HG03520 (cell line): ENCODE data around the gene C1orf21.
A peak's percentile ranks its signal among the peaks of the same experiment; 100 is the strongest.
"Not testable (repeated sequence)": the region's sequence is repeated elsewhere in the genome, so short reads cannot be mapped to it uniquely, and the experiment has no call there.

Source experiments
- ATAC-seq: cut with Tn5 transposase; IDR thresholded peaks from one replicate; pipeline ENCODE4 v1.9.1; 2021; ENCODE audit warnings: mild to moderate bottlenecking, moderate library complexity; ENCODE audit not compliant: unreplicated experiment

The C1orf21 gene, protein sequence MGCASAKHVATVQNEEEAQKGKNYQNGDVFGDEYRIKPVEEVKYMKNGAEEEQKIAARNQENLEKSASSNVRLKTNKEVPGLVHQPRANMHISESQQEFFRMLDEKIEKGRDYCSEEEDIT

DNA sequence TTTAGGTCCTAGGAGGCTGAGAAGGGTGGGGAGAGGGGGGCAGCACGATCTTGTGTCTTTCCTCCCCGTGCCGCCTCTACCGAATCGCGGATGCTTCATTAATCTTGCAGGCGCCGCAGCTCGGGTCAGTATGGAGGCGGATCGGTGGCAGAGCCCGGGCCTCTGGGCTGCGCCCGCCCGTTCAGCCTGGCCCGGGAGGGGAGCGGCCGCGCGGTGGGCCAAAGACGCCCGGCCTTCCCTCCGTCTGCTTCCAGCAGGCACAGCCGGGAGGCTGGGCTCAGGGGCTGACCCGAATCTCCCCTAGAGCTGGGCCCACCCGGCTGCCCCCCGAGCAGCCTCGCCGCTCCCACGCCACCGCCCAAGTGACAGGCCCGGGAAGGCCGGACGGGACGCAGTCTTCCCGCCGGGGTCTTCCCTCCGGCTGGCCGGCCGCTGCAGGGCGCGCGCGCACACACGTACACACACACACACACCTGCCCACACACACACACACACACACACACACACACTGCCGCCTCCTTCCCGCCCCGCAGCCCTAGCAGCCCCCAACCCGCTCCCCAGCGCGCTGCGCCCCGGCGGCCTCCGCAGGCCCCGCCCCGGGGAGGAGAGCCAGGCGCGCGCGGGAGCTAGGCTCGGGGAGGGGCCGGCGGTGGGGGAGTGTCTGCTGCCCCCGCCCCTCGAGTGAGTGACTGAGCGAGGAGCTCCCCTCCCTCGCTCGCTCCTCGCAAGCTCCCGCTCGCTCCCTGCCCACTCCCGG lies at the start of gene C1orf21:
Gene C1orf21 (plus strand): TSS at position 718 of the 757 bp plus-strand sequence. CDS start 90,481 bp downstream, outside the sequence.
- ATAC-seq = peak; percentile 78

DNA sequence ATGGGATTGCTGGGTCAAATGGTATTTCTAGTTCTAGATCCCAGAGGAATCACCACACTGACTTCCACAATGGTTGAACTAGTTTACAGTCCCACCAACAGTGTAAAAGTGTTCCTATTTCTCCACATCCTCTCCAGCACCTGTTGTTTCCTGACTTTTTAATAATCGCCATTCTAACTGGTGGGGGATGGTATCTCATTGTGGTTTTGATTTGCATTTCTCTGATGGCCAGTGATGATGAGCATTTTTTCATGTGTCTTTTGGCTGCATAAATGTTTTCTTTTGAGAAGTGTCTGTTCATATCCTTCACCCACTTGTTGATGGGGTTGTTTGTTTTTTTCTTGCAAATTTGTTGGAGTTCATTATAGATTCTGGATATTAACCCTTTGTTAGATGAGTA lies 49.0 kb upstream of the C1orf21 start:
- not testable (repeated sequence) for ATAC-seq

DNA sequence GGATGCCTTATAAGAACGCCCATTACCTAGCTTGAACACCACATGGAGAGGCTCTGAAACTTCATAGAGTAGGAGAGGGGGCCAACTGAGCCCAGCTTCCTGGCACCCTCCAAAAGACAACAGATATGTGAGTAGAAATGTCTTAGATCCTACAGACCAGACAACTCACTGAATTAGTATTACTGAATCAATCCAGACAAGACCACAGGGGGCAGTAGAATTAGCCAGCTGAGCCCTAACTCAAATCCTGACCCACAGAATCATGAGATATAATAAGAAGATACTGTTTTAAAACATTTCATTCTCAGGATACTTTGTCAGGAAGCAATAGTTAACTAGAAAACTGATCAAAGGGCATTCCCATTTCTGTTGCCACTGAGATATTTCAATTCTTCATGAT lies 45.8 kb upstream of the C1orf21 start:
- no peak for ATAC-seq

DNA sequence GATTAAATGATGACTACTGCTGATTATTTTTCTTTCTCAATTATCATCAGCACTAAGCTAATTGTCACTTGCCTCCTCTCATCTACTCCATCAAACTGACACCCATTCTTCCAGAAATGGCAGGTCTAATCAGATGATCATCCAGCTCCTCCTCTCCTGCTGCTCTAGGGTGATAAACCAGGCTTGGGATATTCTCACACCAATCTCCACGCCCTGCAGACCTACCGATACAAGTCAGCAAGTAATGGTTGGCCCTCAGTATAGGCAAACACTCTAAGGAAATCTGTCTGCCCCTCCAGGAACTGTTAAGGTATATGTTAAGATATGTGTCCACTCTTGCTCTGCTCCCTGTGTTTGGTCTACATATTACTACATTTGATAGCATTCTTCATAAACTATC lies 36.3 kb upstream of the C1orf21 start:
- ATAC-seq = no peak

DNA sequence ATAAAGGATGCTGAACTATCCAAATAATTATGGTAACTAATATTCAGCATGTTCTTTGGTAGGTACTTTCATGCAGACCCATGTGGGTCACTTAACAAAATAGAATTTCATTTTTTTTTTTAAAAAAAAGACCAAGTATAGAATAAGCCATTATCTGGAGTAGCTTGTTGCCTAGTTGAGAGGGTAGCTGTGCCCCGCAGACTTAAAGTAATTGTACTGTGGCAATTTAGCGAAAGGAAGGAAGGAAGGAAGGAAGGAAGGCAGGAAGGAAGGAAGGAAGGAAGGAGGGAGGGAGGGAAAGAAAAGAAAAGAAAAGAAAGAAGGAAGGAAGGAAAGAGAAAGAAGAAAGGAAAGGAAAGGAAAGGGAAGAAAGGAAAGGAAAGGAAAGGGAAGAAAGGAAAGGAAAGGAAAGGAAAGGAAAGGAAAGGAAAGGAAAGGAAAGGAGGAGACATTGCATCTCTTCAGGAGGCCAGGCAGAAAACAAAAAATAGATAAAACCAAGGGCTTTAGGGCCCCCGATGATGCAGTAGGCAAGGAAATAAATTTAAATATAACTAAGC lies 35.3 kb upstream of the C1orf21 start:
- no peak for ATAC-seq

DNA sequence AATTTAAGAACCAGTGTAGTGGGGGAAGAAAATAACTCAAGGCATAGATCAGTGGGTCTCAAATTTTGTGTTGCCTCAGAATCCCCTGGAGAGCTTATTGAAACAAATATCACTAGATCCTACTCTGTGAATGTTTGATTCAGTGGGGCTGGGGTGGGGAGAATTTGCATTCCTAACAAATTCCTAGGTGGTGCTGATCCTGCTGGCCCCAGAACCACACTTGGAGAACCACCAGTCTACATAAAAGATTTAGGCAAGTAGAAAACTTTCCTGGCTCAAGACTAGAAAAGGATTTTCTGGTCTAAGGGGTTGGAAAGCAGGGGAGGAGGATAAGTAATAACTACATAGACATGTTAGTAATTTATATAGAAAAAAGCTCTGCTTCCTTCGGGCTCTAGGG lies 34.1 kb upstream of the C1orf21 start:
- no peak for ATAC-seq

DNA sequence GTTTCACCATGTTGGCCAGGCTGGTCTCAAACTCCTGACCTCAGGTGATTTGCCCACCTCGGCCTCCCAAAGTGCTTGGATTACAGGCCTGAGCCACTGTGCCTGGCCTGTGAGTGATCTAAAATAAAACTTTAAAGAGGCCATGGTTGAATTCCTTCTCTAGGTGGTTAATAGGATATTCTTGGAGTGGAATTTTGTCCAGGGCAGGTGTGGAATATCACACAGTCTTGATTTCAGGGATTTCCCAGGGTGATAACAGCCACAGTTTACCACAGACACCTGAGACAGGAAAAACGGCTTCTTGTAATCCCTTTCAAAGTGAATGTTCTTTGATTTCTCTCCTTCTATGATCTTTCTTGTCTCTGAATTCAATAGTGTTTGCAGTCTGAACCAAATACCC lies 32.1 kb upstream of the C1orf21 start:
- no peak for ATAC-seq

DNA sequence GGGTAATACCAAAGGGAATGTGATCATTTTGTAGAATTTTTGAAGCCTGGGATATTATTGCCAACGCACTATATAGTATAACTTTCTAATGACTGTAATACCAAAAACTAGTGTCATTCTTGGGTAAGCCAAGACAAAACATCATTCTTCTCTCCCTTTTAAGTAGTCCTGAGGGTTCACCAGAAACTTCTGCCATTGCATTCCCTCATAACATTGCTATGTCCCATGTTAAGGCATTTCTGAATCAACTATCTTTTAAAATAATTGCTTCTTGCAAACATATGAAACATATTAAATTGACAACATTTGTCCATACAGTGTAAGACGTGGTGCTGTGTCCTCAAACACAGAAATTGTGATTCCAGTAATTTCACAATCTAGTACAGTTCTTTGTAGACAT lies 29.9 kb upstream of the C1orf21 start:
- ATAC-seq = no peak

DNA sequence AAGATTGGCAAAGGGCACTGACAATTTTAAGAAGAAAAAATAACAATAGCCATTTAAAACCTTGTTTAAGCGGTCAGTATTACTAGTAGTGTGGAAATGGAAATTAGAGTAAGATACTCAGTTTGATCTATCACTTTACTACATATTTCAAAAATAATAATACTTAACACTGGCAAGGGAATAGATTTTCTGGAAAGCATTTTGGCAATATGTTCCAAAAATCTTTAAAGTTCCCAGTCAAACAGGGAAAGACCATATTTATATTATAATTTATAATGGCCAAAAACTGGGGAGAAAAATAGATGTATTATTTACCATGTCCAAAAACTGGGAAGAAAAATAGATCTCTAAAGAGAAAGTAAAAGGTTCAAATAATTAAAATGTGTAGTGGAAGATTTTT lies 28.6 kb upstream of the C1orf21 start:
- no peak for ATAC-seq

DNA sequence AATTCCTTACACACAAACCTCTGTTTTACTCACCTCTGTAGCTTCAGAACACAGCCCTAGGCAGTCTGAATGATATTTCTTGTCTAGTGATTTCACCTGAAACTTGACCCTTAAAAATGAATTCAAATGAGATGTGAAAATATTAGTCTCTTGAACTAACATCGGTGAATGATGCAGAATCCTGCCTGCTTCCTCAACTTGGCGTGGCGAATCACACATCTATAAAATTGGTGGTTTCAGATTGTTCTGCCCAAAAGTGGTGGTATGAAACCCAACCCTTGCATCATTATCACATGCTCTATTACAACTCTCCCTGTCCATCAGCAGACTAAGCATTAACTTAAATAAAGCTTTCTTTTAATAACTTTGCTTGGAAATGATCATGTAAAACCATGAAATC lies 26.9 kb upstream of the C1orf21 start:
- no peak for ATAC-seq

DNA sequence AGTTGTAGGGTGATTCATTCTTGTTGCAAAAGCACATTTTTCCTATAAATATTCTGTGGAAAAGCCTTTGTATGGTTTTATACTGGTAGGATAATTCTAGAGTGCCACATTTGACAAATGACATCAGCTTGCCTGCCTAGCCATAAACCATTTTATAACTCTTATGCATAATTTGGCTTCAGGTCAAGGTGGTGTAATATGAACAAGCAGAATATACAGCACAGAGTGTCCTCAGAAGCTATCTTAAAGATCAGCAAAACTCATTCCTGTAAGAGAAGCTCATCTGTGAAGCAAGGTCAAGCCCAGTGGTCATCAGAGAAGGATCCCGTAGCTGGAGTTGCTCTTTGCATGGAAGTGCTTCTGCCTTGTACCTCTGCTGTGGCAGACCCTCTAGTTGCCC lies 24.0 kb upstream of the C1orf21 start:
- ATAC-seq = no peak

DNA sequence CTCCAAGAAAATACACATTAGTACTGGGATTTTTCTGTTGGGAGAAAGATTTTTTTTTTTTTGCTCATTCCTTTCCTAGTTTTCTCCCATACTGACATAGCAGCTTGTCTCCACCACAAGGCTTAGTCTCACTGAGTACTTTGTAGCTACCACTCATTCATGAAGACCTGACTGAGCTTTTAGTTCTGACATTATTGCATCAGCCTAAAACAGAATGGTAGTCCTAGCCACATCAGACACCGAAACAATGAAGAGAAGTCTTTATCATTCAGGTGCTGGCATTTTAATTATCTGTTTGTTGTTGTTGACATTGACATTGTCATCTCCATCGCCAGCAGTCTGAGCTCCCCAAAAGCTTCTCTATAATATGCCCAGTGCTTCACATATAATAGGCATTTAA lies 21.1 kb upstream of the C1orf21 start:
- ATAC-seq = no peak

DNA sequence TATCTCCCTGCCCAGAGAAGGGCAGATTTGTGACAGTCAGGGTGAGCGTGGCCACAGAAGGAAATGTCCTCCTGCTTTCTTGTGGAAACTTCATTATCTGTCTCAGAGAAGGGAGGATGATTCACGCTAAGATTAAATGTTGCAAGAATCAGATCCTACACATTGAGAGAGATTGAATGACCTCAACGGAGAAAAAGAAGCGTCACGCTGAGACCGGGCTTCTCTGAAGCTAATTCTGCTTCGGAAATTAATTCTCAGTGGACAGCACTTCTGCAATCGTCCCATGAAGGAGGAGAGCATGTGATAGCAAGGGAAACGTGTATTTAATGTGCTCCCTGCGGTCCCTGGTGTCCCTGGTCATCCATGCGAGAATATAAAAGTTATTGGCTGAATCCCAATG lies 19.8 kb upstream of the C1orf21 start:
- ATAC-seq = no peak

DNA sequence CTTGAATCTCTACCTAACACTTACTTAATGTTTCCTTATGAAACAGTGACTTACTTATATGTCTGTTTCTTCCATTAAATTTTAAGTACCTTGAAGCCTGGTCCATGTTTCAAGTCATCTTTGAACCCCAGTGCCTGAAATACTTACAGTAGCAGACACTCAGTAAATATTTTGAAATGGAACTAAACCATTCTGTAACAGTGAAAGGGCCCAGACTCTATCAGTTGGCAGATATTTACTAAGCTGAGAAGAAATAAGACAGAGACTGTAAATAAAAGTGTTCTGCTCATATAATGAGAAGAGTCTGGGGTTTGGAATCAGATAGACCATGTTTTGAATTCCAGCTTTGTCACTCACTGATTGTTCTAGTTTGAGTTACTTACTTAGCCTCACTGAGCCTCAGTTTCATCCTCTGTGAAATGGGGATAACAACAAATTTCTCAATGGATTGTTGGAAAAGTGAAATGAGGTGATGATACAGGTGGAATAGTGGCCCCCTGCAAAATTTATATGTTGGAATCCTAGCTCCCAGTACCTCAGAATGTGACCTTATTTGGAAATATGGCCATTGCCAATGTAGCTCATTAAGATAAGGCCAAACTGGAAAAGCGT lies 19.3 kb upstream of the C1orf21 start:
- ATAC-seq = no peak

DNA sequence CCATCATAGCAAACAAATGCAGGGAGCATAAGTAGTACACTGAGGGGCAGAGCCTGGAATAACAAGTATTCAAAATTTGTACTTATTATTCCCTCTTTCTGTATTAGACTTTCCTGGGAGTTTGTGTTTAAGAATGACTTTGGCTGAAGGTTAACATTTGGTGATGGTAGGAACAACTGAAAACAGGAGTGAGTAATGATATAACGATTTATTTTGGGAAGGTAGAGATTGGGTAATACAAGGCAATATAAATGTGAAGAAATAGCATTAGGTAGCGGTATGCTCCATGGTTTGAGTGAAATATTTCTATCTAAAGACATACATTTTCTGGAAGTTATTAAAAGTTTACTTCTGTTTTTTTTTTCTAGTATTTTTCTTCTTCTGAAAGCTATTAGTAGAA lies 18.5 kb upstream of the C1orf21 start:
- no peak for ATAC-seq

DNA sequence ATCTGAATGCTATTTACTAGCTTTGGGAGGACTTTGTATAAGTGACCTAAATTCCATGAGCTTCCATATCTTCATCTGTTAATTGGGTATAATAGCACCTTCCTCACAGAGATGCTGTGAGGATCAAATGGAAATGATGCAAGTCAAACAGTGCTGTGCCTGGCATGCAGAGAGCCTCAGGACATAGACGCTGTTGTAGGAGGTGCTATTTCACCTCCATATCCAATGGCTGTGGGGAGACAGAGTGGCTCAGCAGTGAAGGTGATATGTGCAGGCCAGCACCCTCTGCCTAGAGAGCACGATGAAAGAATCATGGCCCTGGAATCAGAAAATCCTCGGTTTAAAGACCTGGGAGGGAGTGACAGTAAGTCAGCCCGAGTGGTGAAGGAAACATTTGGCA lies 16.0 kb upstream of the C1orf21 start:
- no peak for ATAC-seq

DNA sequence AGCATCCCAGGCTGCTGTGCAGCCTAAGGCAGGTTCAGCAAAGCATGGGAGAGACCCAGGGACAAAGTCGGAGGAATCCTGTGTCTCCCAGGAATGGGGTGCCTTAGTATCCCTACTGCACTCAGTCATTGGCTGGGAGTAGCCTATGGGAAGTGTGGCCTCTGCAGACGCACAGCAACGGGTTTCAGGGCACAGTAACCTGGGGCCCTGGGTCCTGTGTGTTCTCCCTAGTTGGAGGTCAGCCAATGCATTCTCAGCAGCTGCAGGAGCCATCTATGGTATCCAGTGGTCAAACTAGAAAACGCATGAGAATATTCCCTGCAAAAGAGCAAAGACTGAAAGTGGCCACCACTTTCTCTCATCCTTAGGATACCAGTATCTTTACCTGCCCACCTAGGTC lies 13.7 kb upstream of the C1orf21 start:
- no peak for ATAC-seq

DNA sequence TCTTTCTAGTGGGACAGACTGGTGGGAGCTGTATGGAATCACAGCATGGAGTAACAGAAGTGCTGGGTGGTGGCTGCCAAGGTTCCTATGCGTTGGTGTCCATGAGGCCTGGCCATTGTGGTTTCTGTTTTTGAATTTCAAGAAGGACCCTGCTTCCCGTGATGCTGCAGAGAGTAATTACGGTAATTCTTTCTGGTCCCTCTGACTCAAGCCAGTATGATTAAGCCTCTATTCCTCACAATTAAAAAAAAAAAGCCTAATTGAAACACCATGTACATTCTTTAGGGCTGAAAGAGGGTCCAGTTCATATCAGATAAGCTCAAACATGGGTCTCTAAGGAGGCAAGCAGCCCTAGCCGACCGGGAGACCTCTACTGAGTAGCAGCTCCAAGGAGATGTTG lies 10.5 kb upstream of the C1orf21 start:
- no peak for ATAC-seq

DNA sequence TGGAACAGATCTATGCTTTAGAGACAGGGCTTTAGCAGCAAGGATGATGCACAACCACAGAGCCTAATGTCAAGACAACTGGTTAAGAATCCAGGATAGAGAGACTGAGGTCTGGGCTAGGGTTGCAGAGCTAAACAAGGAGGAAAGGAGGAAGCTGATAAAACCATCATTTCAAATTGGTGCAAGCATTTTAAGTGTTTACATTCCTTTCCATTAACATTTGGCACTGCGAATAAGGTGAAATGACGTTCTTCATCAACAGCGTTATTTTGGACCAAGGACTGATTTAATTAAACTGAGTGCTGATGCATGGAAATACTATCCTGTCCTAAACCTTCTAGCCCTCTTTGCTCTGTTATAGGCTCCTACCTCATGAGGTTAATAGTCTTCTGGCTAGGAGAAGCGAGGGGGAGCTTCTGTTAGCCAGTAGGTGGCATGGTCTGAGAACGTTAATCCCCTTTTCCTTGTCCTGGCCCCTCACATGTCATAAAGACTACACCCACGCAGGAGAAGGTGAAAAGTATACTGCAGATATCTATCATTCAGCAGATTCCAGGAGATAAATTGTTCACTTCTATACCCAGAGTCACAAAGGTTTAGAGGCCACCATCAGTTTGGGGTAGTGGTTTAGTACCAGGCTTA lies 7.6 kb upstream of the C1orf21 start:
- no peak for ATAC-seq

DNA sequence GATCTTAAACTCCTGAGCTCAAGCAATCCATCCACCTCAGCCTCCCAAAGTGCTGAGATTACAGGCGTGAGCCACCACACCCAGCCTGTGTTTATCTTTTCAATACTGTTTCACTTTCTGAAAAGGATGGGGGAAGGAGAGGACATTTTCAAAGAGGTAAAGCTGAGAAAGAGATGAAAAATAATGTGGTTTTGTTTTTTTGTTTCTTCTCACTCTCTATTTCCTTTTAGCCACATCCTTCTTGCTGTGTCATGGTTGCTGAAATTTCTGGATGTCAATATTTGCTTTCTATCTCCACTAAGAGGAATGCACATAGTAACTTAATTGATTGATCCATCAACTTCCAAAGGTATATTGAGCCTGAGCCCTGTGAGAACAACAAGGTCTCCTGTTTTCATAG lies 6.4 kb upstream of the C1orf21 start:
- ATAC-seq = no peak

DNA sequence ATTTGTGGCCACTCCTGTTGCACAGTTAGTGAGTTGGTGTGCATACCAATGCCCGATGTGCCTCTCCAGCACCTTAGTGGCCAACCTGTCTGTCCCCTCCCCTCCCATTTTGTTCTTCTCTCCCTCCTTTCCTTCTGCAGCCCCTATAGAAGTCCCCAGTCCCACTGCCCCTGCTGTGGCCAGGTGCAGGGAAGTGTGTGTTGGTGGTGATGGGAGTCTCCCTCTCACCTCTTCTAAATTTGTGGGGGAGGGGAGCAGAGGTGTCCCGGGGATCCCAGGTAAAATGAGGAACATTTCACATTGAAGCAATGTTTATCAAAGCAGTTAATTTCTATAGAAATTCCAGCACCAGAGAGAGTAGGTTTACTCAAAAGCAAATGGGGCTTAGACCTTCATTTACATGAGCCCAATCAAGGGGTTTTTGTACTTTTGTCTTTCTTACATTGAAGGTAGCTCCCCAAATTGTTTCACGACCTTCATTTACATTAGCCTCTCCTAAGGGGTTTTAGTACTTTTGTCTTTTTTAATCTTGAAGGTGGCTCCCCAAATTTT lies 3.0 kb upstream of the C1orf21 start:
- ATAC-seq = no peak
